Measurements from ENCODE around the gene RBP3. TPM values are rescaled to one million over a fixed set of nuclear protein-coding genes. Genes with fewer than 3 reads are reported as not detected.

Gene RBP3
- total and polyA plus RNA-seq, 2 of the 4 experiments (the other 2 are of a cell fraction): not detected

GRCh38 chr10:47366731-47367460, 18.7 kb downstream of the RBP3 start:
- no peak for DNase-seq
- no peak overlapping the region for H2AK5ac ChIP-seq (ENCODE audit: low read depth, low read length)
- CTCF ChIA-PET: no interaction called here
- in situ Hi-C loops (cut with MboI; ENCODE audit: low sequenced_read_pairs) (no loop called here), intact Hi-C loops (cut with micrococcal nuclease) (no loop called here), dilution Hi-C loops (cut with HindIII; ENCODE audit: low sequenced_read_pairs, unreplicated experiment) (no loop called here)
- no peak overlapping the region for H4K8ac ChIP-seq (ENCODE audit: low read depth in 2 of 2, low read length in 2 of 2)
- H2AK9ac ChIP-seq (replicated peaks; ENCODE audit: low read depth, low read length, poor library complexity): no peak overlapping the region
- WGBS, 2 experiments (ENCODE audit: extremely low coverage in 2 of 2, insufficient read length in 1 of 2): 100% methylated on average over 2 of the region's 8 CpGs; no CpG with 5 or more reads in 1 of the 2 experiments
- no peak overlapping the region for H4K5ac ChIP-seq (ENCODE audit: low read depth, low read length)
- ATAC-seq (ENCODE audit: low read depth): no peak
- H2BK20ac ChIP-seq (ENCODE audit: low read depth, low read length): no peak overlapping the region
- no peak overlapping the region for H3K9ac ChIP-seq (ENCODE audit: low read depth, low read length)
- H3K79me1 ChIP-seq (ENCODE audit: low read depth in 1 of 2, low read length in 2 of 2): no peaks in the 10 kb centered on the region
- no peak overlapping the region for H3K4me3 ChIP-seq (ENCODE audit: insufficient read depth, low read depth, low read length)
- no peak overlapping the region for H3K4me2 ChIP-seq (ENCODE audit: low read depth, low read length)
- no peak overlapping the region for H3K18ac ChIP-seq (ENCODE audit: low read depth, low read length)
- no peak overlapping the region for H3K27ac ChIP-seq (ENCODE audit: insufficient read depth, low read length)
- H3K56ac ChIP-seq (ENCODE audit: extremely low read depth, insufficient read depth, low read length): no peak overlapping the region
- H3K27me3 ChIP-seq (ENCODE audit: control insufficient read depth, insufficient read depth, low read length): peaks cover 42% of the 10 kb centered on the region
- H3K14ac ChIP-seq (replicated peaks; ENCODE audit: low read depth, low read length): no peak overlapping the region
- H3K36me3 ChIP-seq (ENCODE audit: control insufficient read depth, insufficient read depth, low read length): no peaks in the 10 kb centered on the region
- no peak overlapping the region for H4K91ac ChIP-seq (ENCODE audit: insufficient read depth, low read depth, low read length)
- no peak overlapping the region for H3K4ac ChIP-seq (ENCODE audit: low read depth, low read length)
- no peaks in the 10 kb centered on the region for H3K9me3 ChIP-seq (ENCODE audit: control insufficient read depth, insufficient read depth, low read length)
- no peak overlapping the region for H2AFZ ChIP-seq (replicated peaks; ENCODE audit: low read length, poor library complexity)
- no peak overlapping the region for H2BK120ac ChIP-seq (ENCODE audit: low read depth, low read length)
- no peaks in the 10 kb centered on the region for H4K20me1 ChIP-seq (ENCODE audit: insufficient read depth, low read length)
- no peak overlapping the region for H2BK5ac ChIP-seq (ENCODE audit: low read depth, low read length, poor library complexity, severe bottlenecking)
- no peak for TF ChIP-seq RCOR1 (IDR thresholded peaks at IDR 0.05; ENCODE audit: insufficient replicate concordance, low read length)
- no TSS peak for BruUV-seq (replicated peaks)
- no peaks in the 10 kb centered on the region; the same call in 1 of the 2 replicates for H3K9me1 ChIP-seq (ENCODE audit: insufficient read depth, low read length)
- POLR2A ChIA-PET (ENCODE audit: unreplicated experiment): no interaction called here
- H3K4me1 ChIP-seq (ENCODE audit: control insufficient read depth, insufficient read depth, low read length): no peaks in the 10 kb centered on the region
- no peak overlapping the region for H3K23ac ChIP-seq (ENCODE audit: low read depth, low read length)
- no peak overlapping the region for H2BK15ac ChIP-seq (ENCODE audit: low read depth, low read length)

Measured in IMR-90 (cell line).